HEK293T (cell line): ENCODE results near the gene FAM120A.
"Not testable (repeated sequence)": the region's sequence is repeated elsewhere in the genome, so short reads cannot be mapped to it uniquely, and the experiment has no call there.

ENCODE experiments used
- BHLHE40 ChIP-seq: fragments of 450-650 bp; IDR thresholded peaks from 2 replicates; pipeline ENCODE4 v1.6.1; 2016; ENCODE audit warnings: mild to moderate bottlenecking, moderate library complexity, borderline replicate concordance
- ELF4 ChIP-seq: fragments of 450-650 bp; IDR thresholded peaks from 2 replicates; pipeline ENCODE4 v1.6.1; 2017; ENCODE audit warnings: antibody characterized with exemption
- FOXM1 ChIP-seq: fragments of 450-650 bp; IDR thresholded peaks from 2 replicates; pipeline ENCODE4 v1.6.1; 2017; ENCODE audit warnings: mild to moderate bottlenecking, borderline replicate concordance
- HDGF ChIP-seq: fragments of 450-650 bp; IDR thresholded peaks from 2 replicates; pipeline ENCODE4 v1.6.1; 2017; ENCODE audit warnings: antibody characterized with exemption, borderline replicate concordance
- SP1 ChIP-seq: fragments of 450-650 bp; IDR thresholded peaks from 2 replicates; pipeline ENCODE4 v1.6.1; 2017
- SUZ12 ChIP-seq: fragments of 450-650 bp; IDR thresholded peaks from 2 replicates; pipeline ENCODE4 v1.6.1; 2016; ENCODE audit warnings: mild to moderate bottlenecking
- TARDBP ChIP-seq: fragments of 450-650 bp; IDR thresholded peaks from 2 replicates; pipeline ENCODE4 v1.6.1; 2016

DNA sequence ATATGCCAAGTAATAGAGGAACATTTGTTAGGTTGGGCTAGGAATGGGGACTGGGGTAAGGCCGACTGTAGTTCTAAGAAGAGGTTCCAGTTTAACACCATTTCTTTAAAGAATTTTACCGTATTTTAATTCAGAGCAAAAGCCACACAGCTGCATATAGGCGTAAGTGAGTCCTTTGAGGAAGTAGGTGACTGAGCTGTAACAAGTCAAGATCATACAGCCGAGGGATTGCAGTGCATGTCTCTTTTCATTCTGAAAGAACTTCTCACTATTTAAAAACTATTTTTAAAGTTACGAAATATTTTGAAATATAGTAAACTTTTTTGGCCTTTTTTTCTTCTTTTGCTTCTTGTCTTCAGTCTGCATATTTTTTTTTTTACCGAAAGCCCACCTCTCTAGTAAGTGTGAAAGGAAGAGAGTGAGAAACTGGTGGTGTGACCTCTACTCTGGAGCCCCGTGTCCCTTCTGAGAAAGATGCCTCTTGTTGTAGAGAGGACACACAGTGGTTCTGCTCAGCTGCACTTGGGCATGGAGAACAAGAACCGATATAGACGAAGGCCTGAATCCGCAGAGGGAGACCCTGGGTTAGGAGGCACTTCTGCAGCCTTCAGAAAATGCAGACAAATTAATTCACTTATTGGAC lies 60.8 kb downstream of the FAM120A start:
- not testable (repeated sequence) for TF ChIP-seq TARDBP, HDGF, BHLHE40, FOXM1, ELF4, SP1, SUZ12
